ENCODE measurements around the gene SMURF1. TPM values are rescaled to one million over a fixed set of nuclear protein-coding genes. Genes with fewer than 3 reads are reported as not detected.

SMURF1 gene
- total RNA-seq, 4 donors from 2014 or later, result 19.1 to 27.4 (median 23.9) TPM

DNA sequence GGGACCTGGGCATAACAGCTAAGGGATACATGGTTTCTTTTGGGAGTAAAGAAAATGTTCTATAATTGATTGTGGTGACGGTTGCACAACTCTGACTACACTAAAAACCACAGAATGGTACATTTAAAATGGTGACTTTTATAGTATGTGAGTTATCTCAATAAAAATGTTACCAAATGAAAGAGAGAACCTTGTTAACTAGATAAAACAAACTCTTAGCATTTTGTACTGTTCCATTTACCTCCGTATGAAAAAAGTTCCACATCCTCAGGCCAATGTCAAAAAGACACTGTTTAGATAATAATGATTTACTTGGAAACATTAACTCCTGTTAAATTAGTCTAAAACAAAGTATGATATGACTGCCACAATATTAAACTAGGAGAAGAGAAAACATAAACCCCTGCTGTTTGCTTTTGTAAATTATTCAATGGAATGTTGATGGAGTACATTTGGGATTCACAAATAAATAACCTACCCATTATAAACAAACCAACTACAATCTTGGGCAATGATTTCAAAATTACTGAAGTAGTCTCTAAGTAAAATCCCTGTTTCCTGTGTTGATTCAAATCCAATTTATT is 60.7 kb downstream of the SMURF1 start:
- no peaks in the 10 kb centered on the region for H3K9me3 ChIP-seq
- 51% methylated on average over 2 of the region's 2 CpGs for WGBS
- no peaks in the 10 kb centered on the region for H3K27me3 ChIP-seq
- no peak overlapping the region for H3K27ac ChIP-seq (replicated peaks in 1 of 4)
- H3K4me3 ChIP-seq, result no peak overlapping the region
- H3K4me1 ChIP-seq, result peaks cover 0 to 51% (median 46%) of the 10 kb centered on the region in 4 donors
- H3K36me3 ChIP-seq, result no peaks in the 10 kb centered on the region
- TF ChIP-seq EP300 (IDR thresholded peaks at IDR 0.05), result no peak
- TF ChIP-seq, protein P1, sequence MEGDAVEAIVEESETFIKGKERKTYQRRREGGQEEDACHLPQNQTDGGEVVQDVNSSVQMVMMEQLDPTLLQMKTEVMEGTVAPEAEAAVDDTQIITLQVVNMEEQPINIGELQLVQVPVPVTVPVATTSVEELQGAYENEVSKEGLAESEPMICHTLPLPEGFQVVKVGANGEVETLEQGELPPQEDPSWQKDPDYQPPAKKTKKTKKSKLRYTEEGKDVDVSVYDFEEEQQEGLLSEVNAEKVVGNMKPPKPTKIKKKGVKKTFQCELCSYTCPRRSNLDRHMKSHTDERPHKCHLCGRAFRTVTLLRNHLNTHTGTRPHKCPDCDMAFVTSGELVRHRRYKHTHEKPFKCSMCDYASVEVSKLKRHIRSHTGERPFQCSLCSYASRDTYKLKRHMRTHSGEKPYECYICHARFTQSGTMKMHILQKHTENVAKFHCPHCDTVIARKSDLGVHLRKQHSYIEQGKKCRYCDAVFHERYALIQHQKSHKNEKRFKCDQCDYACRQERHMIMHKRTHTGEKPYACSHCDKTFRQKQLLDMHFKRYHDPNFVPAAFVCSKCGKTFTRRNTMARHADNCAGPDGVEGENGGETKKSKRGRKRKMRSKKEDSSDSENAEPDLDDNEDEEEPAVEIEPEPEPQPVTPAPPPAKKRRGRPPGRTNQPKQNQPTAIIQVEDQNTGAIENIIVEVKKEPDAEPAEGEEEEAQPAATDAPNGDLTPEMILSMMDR (IDR thresholded peaks at IDR 0.05), result no peak
- intact Hi-C loops (cut with DNase I), result no loop called here
- no peak for DNase-seq (ENCODE audit: extremely low spot score)

GRCh38 chr7:99080679-99081078 is 63.2 kb downstream of the SMURF1 start:
- H3K9me3 ChIP-seq, result no peaks in the 10 kb centered on the region
- no peak overlapping the region for H3K4me3 ChIP-seq
- H3K27me3 ChIP-seq, result no peaks in the 10 kb centered on the region
- TF ChIP-seq, protein P1 (IDR thresholded peaks at IDR 0.05), result no peak
- TF ChIP-seq EP300 (IDR thresholded peaks at IDR 0.05) (no peak), POLR2AphosphoS5 (IDR thresholded peaks at IDR 0.05) (no peak), POLR2A (IDR thresholded peaks at IDR 0.05; ENCODE audit: low read depth) (no peak)
- intact Hi-C loops (cut with DNase I), result no loop called here
- no peaks in the 10 kb centered on the region for H3K36me3 ChIP-seq
- 89% methylated on average over 6 of the region's 6 CpGs for WGBS
- peaks cover 0 to 60% (median 48%) of the 10 kb centered on the region in 4 donors for H3K4me1 ChIP-seq
- no peak overlapping the region for H3K27ac ChIP-seq (replicated peaks in 1 of 4)
- no peak for DNase-seq (ENCODE audit: extremely low spot score)

GRCh38 chr7:99079104-99079503 is 64.8 kb downstream of the SMURF1 start:
- TF ChIP-seq POLR2A (IDR thresholded peaks at IDR 0.05; ENCODE audit: low read depth), result no peak
- TF ChIP-seq, protein P1 (IDR thresholded peaks at IDR 0.05), result no peak
- TF ChIP-seq EP300 (IDR thresholded peaks at IDR 0.05), result no peak
- no peak for TF ChIP-seq POLR2AphosphoS5 (IDR thresholded peaks at IDR 0.05)
- Histone ChIP-seq H3K27me3 (no peaks in the 10 kb centered on the region), H3K4me3 (no peak overlapping the region), H3K36me3 (no peaks in the 10 kb centered on the region), H3K4me1 (peaks cover 0 to 59% (median 48%) of the 10 kb centered on the region in 4 donors), H3K9me3 (no peaks in the 10 kb centered on the region), H3K27ac (replicated peaks in 1 of 4) (no peak overlapping the region)
- intact Hi-C loops (cut with DNase I), result no loop called here
- 56% methylated on average over 3 of the region's 9 CpGs for WGBS
- DNase-seq (ENCODE audit: extremely low spot score), result no peak

GRCh38 chr7:99078416-99078815 is 65.5 kb downstream of the SMURF1 start:
- H3K4me3 ChIP-seq, result no peak overlapping the region

More at GRCh38 chr7:99078416-99078815, 65.5 kb downstream of the SMURF1 start:
- peaks cover 0 to 52% (median 43%) of the 10 kb centered on the region in 4 donors for H3K4me1 ChIP-seq
- TF ChIP-seq POLR2AphosphoS5 (IDR thresholded peaks at IDR 0.05) (no peak), EP300 (IDR thresholded peaks at IDR 0.05) (no peak), POLR2A (IDR thresholded peaks at IDR 0.05; ENCODE audit: low read depth) (no peak)
- TF ChIP-seq, protein P1 (IDR thresholded peaks at IDR 0.05), result no peak
- peak; percentile 68 for DNase-seq (ENCODE audit: extremely low spot score)
- no peaks in the 10 kb centered on the region for H3K9me3 ChIP-seq
- H3K36me3 ChIP-seq, result no peaks in the 10 kb centered on the region
- H3K27me3 ChIP-seq, result no peaks in the 10 kb centered on the region
- 76% methylated on average over 6 of the region's 6 CpGs for WGBS
- intact Hi-C loops (cut with DNase I), result no loop called here
- no peak overlapping the region for H3K27ac ChIP-seq (replicated peaks in 1 of 4)

Data from esophagus muscularis mucosa (tissue), 4 donors.